Lung (tissue), 12 donors: Measurements from ENCODE around the gene SHANK2. TPM values are rescaled to one million over a fixed set of nuclear protein-coding genes. Genes with fewer than 3 reads are reported as not detected.

Source experiments
- ATAC-seq: fragments of 200-7000 bp; cut with Tn5 transposase; one replicate; pipeline ENCODE4 v1.9.1; 2020; ENCODE audit warnings: moderate number of reproducible peaks; ENCODE audit not compliant: insufficient read depth, low FRiP score
- DNase-seq, 3 donors: peaks; one replicate each; pipeline ENCODE4 v3.0.0-alpha.2; 2013 to 2017
- H3K27ac ChIP-seq, 2 donors: one replicate each; pipeline ENCODE4 v1.5.1; 2013; ENCODE audit warnings: mild to moderate bottlenecking in 2 of 2, moderate library complexity in 2 of 2, control low read depth in 1 of 2, inconsistent platforms in 1 of 2, low read depth in 1 of 2, low read length in 1 of 2
- H3K27me3 ChIP-seq, 3 donors: one replicate each; pipeline ENCODE4 v1.5.1; 2013; ENCODE audit warnings: low read length in 2 of 3; ENCODE audit not compliant: control insufficient read depth in 3 of 3, insufficient read depth in 3 of 3
- H3K36me3 ChIP-seq, 4 donors: one replicate each; pipeline ENCODE4 v1.5.1; 2013; ENCODE audit warnings: low read length in 4 of 4, mild to moderate bottlenecking in 1 of 4, moderate library complexity in 1 of 4; ENCODE audit not compliant: control insufficient read depth in 4 of 4, insufficient read depth in 4 of 4
- H3K4me1 ChIP-seq, 5 donors: one replicate each; pipeline ENCODE4 v1.5.1; 2013; ENCODE audit warnings: low read length in 5 of 5, mild to moderate bottlenecking in 2 of 5, moderate library complexity in 1 of 5; ENCODE audit not compliant: control insufficient read depth in 5 of 5, insufficient read depth in 5 of 5
- H3K4me3 ChIP-seq: one replicate; pipeline ENCODE4 v1.5.1; 2013; ENCODE audit warnings: mild to moderate bottlenecking, control low read depth, moderate library complexity
- H3K9ac ChIP-seq, 2 donors: one replicate each; pipeline ENCODE4 v1.5.1; 2013; ENCODE audit warnings: low read length in 2 of 2, control low read depth in 1 of 2; ENCODE audit not compliant: insufficient read depth in 1 of 2
- H3K9me3 ChIP-seq, 4 donors: one replicate each; pipeline ENCODE4 v1.5.1; 2013; ENCODE audit warnings: low read length in 3 of 4, mild to moderate bottlenecking in 1 of 4, moderate library complexity in 1 of 4; ENCODE audit not compliant: control insufficient read depth in 4 of 4, insufficient read depth in 3 of 4
- WGBS, 2 donors: extraction: QIAGEN DNeasy Blood & Tissue Kit; methylation state at CpG; one replicate each; pipeline ENCODE4 v1.1.7; 2013; 5-methylcytosine and 5-hydroxymethylcytosine counted together
- polyA plus RNA-seq, 2 donors: library from polyadenylated mRNA; stranded (reverse); fragments of 200-250 nt; gene quantifications; one replicate each; pipeline ENCODE4 v1.2.1, GENCODE V29; 2013
- total RNA-seq, 2 donors: library from RNA; depleted of rRNA in 1 of 2; stranded (reverse); fragments of >200 nt in 1 of 2; gene quantifications; one replicate each; pipeline ENCODE4 v1.2.1, GENCODE V29; 2014 to 2021
- TF ChIP-seq, protein P1 (sequence below): IDR thresholded peaks from 2 replicates; pipeline ENCODE4 v1.5.1; 2012; ENCODE audit warnings: mild to moderate bottlenecking; ENCODE audit errors: control extremely low read depth, extremely low read depth
- donor health status: control.
- donor health status: control.
- donor health status: Bipolar disorder and iron deficiency.
- donor health status: healthy.
- donor health status: DM: yes; HTN: yes; CAD: no.

The SHANK2 gene
- total and polyA plus RNA-seq, 4 donors, result 3.0 to 55.4 (median 25.9) TPM

DNA sequence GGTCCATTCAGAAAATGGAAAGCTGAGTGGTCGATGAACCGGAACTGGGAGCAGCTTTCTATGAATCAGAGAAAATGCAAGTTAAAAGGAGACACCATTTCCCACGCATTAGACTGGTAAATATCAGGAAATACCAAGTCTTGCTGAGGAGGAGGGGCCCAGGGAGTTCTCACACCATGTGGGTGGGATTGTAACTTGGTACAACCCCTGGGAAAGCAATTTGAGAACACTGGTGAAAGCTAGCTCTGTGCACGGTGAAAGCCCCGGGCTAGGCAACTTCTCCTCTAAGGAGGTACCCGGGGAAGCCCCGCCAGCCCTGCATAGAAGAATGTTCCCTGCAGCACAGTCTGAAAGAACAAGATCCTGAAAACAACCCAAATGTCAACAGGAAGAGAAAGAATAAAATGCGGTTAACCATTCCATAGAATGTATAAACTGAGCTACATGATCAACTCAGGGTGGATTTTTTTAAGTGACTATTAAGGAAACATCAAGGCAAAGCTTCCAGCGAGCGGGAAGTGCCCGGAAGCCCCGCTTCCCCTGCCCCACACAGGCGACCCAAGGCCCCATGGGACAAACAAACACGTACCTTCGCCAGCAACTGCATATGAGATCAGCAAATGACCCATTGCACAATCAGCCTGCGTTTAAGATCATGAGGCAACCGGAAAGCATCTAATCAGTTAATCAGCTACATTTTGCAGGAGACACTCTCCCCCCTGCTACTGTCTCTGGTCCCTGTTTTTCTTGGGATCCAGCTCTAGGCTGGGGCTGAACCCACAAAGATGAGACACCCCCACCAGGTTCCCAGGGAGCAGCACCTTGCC lies 11.3 kb downstream of the SHANK2 start:
- Histone ChIP-seq H3K9me3 (no peaks in the 10 kb centered on the region), H3K27ac (peak overlapping the region in 1 of 2 donors; percentile 81), H3K4me3 (no peak overlapping the region), H3K36me3 (no peaks in the 10 kb centered on the region), H3K4me1 (peaks cover 0 to 14% (median 7%) of the 10 kb centered on the region in 5 donors), H3K9ac (peak overlapping the region in 1 of 2 donors; percentile 55), H3K27me3 (no peaks in the 10 kb centered on the region)
- TF ChIP-seq, protein P1, sequence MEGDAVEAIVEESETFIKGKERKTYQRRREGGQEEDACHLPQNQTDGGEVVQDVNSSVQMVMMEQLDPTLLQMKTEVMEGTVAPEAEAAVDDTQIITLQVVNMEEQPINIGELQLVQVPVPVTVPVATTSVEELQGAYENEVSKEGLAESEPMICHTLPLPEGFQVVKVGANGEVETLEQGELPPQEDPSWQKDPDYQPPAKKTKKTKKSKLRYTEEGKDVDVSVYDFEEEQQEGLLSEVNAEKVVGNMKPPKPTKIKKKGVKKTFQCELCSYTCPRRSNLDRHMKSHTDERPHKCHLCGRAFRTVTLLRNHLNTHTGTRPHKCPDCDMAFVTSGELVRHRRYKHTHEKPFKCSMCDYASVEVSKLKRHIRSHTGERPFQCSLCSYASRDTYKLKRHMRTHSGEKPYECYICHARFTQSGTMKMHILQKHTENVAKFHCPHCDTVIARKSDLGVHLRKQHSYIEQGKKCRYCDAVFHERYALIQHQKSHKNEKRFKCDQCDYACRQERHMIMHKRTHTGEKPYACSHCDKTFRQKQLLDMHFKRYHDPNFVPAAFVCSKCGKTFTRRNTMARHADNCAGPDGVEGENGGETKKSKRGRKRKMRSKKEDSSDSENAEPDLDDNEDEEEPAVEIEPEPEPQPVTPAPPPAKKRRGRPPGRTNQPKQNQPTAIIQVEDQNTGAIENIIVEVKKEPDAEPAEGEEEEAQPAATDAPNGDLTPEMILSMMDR, result no peak
- ATAC-seq (peak; percentile 44), DNase-seq (peak; percentile 81 to 96 (median 89))
- WGBS, 2 donors, result 13 to 24% methylated on average over 17 of the region's 17 CpGs

DNA sequence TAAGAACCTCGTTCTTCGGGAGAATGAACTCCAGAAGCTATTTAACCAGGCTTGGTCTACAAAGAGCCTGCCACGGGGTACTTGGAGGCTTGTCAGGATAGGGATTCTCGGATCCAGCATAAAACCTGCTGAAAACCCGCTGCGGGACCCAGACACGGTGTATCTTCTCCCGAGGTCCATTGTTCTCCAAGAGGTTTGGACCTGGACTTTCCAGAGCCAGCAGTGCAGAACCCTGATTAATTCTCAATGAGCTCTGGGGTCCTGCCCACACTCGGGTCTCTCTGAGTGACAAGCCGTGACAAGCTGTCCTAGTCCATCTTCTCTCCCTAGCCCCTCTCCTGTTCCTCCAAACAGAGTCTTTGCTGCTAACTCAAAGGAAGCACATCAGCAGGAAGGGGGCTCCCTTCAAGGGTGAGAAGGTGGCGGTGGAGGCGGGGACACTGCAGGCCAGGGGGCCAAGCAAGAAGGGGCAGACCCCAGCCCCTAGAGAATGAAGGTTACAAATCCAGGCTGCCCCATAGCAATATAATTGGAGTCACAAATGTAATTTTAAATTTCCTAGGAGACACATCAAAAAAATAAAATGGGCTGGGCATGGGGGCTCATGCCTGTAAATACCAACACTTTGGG lies 12.2 kb downstream of the SHANK2 start:
- Histone ChIP-seq H3K27ac (peak overlapping the region in 1 of 2 donors; percentile 74), H3K4me3 (no peak overlapping the region), H3K27me3 (no peaks in the 10 kb centered on the region), H3K9ac (no peak overlapping the region), H3K36me3 (no peaks in the 10 kb centered on the region), H3K9me3 (no peaks in the 10 kb centered on the region), H3K4me1 (peaks cover 0 to 14% (median 4%) of the 10 kb centered on the region in 5 donors)
- ATAC-seq (no peak), DNase-seq (no peak)
- TF ChIP-seq, protein P1, result no peak
- 93 to 94% methylated on average over 12 of the region's 12 CpGs for WGBS, 2 donors

DNA sequence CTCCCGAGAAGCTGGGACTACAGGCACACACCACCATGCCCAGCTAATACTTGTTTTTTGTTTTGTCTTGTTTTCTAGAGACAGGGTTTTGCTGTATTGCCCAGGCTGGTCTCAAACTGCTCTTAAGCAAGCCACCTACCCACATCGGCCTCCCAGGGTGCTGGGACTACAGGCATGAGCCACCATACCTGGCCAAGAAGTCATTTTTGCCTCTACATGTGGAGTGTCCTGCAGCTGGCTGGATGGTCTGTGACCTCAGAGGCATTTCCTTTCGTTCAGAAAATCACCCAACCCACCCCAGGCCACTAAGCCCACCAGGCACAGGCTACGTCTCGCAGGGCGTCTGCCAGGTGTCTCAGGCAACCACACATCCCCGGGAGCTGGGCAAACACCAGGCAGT lies 12.8 kb downstream of the SHANK2 start:
- TF ChIP-seq, protein P1, result no peak
- no peaks in the 10 kb centered on the region for H3K36me3 ChIP-seq
- ATAC-seq (no peak), DNase-seq (peak in 1 of 3 donors; percentile 8)
- H3K9ac ChIP-seq, result no peak overlapping the region
- no peaks in the 10 kb centered on the region for H3K27me3 ChIP-seq
- no peak overlapping the region for H3K27ac ChIP-seq
- H3K4me1 ChIP-seq, result peaks cover 0 to 14% (median 4%) of the 10 kb centered on the region in 5 donors
- 75 to 87% methylated on average over 7 of the region's 7 CpGs for WGBS, 2 donors
- H3K4me3 ChIP-seq, result no peak overlapping the region
- H3K9me3 ChIP-seq, result no peaks in the 10 kb centered on the region
